K562 (cell line): ENCODE measurements around the gene PLK1. TPM values are rescaled to one million over a fixed set of nuclear protein-coding genes. Genes with fewer than 3 reads are reported as not detected.
A peak's percentile ranks its signal among the peaks of the same experiment; 100 is the strongest.

Experiments
- FOXK1 ChIP-seq: sonication (generic); formaldehyde crosslinking; IDR thresholded peaks from 2 replicates; pipeline ENCODE4 v1.8.0; 2022; ENCODE audit warnings: missing genetic modification reagents, mild to moderate bottlenecking, borderline replicate concordance
- FOXP1 ChIP-seq: sonication (generic); formaldehyde crosslinking; IDR thresholded peaks from 2 replicates; pipeline ENCODE4 v1.8.0; 2022; ENCODE audit warnings: mild to moderate bottlenecking, missing genetic modification reagents
- HEY1 ChIP-seq: fragments of 250-450 bp; sonication (Bioruptor Pico); IDR thresholded peaks from 2 replicates; pipeline ENCODE4 v1.5.0; 2020; ENCODE audit warnings: mild to moderate bottlenecking, moderate library complexity, borderline replicate concordance
- MEIS2 ChIP-seq: fragments of 450-650 bp; IDR thresholded peaks from 2 replicates; pipeline ENCODE4 v1.6.1; 2014; ENCODE audit warnings: mild to moderate bottlenecking; ENCODE audit not compliant: partially characterized antibody
- MLX ChIP-seq, 2 experiments: fragments of 450-650 bp in 1 of 2; sonication (generic) in 1 of 2; formaldehyde crosslinking; conservative IDR thresholded peaks; 2 replicates each; pipeline versions ENCODE4 v1.4.0 to v1.8.1; 2020 to 2022; ENCODE audit warnings: mild to moderate bottlenecking in 1 of 2, missing genetic modification reagents in 1 of 2
- MYBL2 ChIP-seq, 2 experiments: fragments of 450-650 bp in 1 of 2; sonication (generic) in 1 of 2; formaldehyde crosslinking in 1 of 2; IDR thresholded peaks; 2 replicates each; pipeline versions ENCODE4 v1.6.1 to v1.8.1; 2017 to 2022; ENCODE audit warnings: borderline replicate concordance in 1 of 2, inconsistent platforms in 1 of 2, low read depth in 1 of 2, mild to moderate bottlenecking in 1 of 2, missing genetic modification reagents in 1 of 2, moderate library complexity in 1 of 2
- POLR3G ChIP-seq: IDR thresholded peaks from 2 replicates; pipeline ENCODE4 v1.6.1; 2011; ENCODE audit not compliant: insufficient read length, insufficient replicate concordance; ENCODE audit errors: extremely low read depth
- SP1 ChIP-seq: sonication (generic); formaldehyde crosslinking; IDR thresholded peaks from 2 replicates; pipeline ENCODE4 v1.8.1; 2022; ENCODE audit warnings: mild to moderate bottlenecking, missing genetic modification reagents
- TCFL5 ChIP-seq: fragments of 250-450 bp; sonication (Bioruptor Pico); conservative IDR thresholded peaks from 2 replicates; pipeline ENCODE4 v1.6.1; 2021; ENCODE audit warnings: mild to moderate bottlenecking, moderate library complexity, matching md5 sums
- ZMIZ1 ChIP-seq, 2 experiments: fragments of 150-350 bp in 1 of 2; IDR thresholded peaks; 2 replicates each; pipeline ENCODE4 v1.6.1; 2012 to 2016; ENCODE audit warnings: low read depth in 2 of 2, low read length in 2 of 2, mild to moderate bottlenecking in 1 of 2, moderate library complexity in 1 of 2
- ZNF77 ChIP-seq: fragments of 250-450 bp; sonication (Bioruptor Pico); IDR thresholded peaks from 2 replicates; pipeline ENCODE4 v1.5.0; 2020
- polyA plus RNA-seq, 8 experiments: library from polyadenylated mRNA; depleted of rRNA in 4 of 8; stranded (reverse) in 5 of 8; unstranded in 3 of 8; fragments of >200 nt; fragmentation: Nextera tagmentation in 2 of 8; fragmentation: Illumina TruSeq in 1 of 8; extraction: Ambion mirVana in 2 of 8; extraction: Trizol in 1 of 8; gene quantifications; 2 replicates each; pipeline versions ENCODE4 v1.2.1 to v1.2.3, GENCODE V29; 2011 to 2014; ENCODE audit warnings: inconsistent platforms in 1 of 8, missing spikeins in 1 of 8
- total RNA-seq, 7 experiments: library from RNA; depleted of rRNA in 6 of 7; stranded (reverse); fragments of >200 nt in 6 of 7; fragmentation: Illumina TruSeq in 2 of 7; extraction: Trizol in 2 of 7; gene quantifications; 2 replicates each; pipeline versions ENCODE4 v1.2.1 to v1.2.3, GENCODE V29; 2011 to 2021; ENCODE audit warnings: low replicate concordance in 1 of 7
- TF ChIP-seq, protein P1 (sequence below): sonication (generic); formaldehyde crosslinking; IDR thresholded peaks from 2 replicates; pipeline ENCODE4 v1.8.0; 2023; ENCODE audit warnings: missing genetic modification reagents, mild to moderate bottlenecking, borderline replicate concordance
- TF ChIP-seq, protein P2 (sequence below): sonication (generic); formaldehyde crosslinking; IDR thresholded peaks from 2 replicates; pipeline ENCODE4 v1.8.0; 2022; ENCODE audit warnings: mild to moderate bottlenecking, missing genetic modification reagents, borderline replicate concordance

The PLK1 gene
- total and polyA plus RNA-seq, 9 of the 15 experiments (the other 6 are each of a cell fraction or from before 2014, with no cell fraction given), result 13.6 to 212 (median 45.5) TPM

DNA sequence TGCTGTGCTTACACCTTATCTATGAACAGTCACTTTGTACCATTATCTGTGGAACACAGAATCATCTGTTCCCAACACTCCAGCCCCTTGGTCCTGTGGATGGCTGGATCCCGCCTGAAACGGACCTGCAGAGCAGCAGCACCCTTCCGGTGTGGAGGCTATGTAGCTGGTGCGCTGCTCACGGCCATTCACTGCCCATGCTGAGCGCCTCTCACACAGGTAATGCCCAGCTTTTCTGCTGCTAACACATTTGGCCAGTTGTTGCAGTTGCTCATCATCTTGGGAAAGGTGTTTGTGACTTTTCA is 11.4 kb upstream of the PLK1 start (continued):
- TF ChIP-seq MLX (CRISPR knock-in tag; conservative IDR thresholded peaks at IDR 0.05) (no peak), ZMIZ1 (IDR thresholded peaks at IDR 0.05; ENCODE audit: low read depth in 2 of 2, low read length in 2 of 2) (peak in 1 of 2 experiments; percentile 82; a peak in 2 of 4 replicates), MEIS2 (no peak), ZNF77 (no peak), HEY1 (no peak), FOXP1 (CRISPR knock-in tag) (no peak), MYBL2 (IDR thresholded peaks at IDR 0.05; ENCODE audit: low read depth) (no peak), MYBL2 (CRISPR knock-in tag; IDR thresholded peaks at IDR 0.05; ENCODE audit: borderline replicate concordance) (no peak), FOXK1 (CRISPR knock-in tag) (no peak), POLR3G (no peak), SP1 (CRISPR knock-in tag) (no peak), TCFL5 (CRISPR knock-in tag) (no peak)
- TF ChIP-seq, protein P1, sequence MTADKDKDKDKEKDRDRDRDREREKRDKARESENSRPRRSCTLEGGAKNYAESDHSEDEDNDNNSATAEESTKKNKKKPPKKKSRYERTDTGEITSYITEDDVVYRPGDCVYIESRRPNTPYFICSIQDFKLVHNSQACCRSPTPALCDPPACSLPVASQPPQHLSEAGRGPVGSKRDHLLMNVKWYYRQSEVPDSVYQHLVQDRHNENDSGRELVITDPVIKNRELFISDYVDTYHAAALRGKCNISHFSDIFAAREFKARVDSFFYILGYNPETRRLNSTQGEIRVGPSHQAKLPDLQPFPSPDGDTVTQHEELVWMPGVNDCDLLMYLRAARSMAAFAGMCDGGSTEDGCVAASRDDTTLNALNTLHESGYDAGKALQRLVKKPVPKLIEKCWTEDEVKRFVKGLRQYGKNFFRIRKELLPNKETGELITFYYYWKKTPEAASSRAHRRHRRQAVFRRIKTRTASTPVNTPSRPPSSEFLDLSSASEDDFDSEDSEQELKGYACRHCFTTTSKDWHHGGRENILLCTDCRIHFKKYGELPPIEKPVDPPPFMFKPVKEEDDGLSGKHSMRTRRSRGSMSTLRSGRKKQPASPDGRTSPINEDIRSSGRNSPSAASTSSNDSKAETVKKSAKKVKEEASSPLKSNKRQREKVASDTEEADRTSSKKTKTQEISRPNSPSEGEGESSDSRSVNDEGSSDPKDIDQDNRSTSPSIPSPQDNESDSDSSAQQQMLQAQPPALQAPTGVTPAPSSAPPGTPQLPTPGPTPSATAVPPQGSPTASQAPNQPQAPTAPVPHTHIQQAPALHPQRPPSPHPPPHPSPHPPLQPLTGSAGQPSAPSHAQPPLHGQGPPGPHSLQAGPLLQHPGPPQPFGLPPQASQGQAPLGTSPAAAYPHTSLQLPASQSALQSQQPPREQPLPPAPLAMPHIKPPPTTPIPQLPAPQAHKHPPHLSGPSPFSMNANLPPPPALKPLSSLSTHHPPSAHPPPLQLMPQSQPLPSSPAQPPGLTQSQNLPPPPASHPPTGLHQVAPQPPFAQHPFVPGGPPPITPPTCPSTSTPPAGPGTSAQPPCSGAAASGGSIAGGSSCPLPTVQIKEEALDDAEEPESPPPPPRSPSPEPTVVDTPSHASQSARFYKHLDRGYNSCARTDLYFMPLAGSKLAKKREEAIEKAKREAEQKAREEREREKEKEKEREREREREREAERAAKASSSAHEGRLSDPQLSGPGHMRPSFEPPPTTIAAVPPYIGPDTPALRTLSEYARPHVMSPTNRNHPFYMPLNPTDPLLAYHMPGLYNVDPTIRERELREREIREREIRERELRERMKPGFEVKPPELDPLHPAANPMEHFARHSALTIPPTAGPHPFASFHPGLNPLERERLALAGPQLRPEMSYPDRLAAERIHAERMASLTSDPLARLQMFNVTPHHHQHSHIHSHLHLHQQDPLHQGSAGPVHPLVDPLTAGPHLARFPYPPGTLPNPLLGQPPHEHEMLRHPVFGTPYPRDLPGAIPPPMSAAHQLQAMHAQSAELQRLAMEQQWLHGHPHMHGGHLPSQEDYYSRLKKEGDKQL (CRISPR knock-in tag), result no peak
- TF ChIP-seq, protein P2, sequence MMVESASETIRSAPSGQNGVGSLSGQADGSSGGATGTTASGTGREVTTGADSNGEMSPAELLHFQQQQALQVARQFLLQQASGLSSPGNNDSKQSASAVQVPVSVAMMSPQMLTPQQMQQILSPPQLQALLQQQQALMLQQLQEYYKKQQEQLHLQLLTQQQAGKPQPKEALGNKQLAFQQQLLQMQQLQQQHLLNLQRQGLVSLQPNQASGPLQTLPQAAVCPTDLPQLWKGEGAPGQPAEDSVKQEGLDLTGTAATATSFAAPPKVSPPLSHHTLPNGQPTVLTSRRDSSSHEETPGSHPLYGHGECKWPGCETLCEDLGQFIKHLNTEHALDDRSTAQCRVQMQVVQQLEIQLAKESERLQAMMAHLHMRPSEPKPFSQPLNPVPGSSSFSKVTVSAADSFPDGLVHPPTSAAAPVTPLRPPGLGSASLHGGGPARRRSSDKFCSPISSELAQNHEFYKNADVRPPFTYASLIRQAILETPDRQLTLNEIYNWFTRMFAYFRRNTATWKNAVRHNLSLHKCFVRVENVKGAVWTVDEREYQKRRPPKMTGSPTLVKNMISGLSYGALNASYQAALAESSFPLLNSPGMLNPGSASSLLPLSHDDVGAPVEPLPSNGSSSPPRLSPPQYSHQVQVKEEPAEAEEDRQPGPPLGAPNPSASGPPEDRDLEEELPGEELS (CRISPR knock-in tag), result no peak
